K562 (cell line): ENCODE measurements around the gene SPIRE1. TPM values are rescaled to one million over a fixed set of nuclear protein-coding genes. Genes with fewer than 3 reads are reported as not detected.

ENCODE experiments used
- ERF ChIP-seq: fragments of 450-650 bp; formaldehyde crosslinking; IDR thresholded peaks from 2 replicates; pipeline ENCODE4 v1.4.0; 2020; ENCODE audit warnings: mild to moderate bottlenecking, mixed read lengths
- ETV1 ChIP-seq: fragments of 450-650 bp; conservative IDR thresholded peaks from 2 replicates; pipeline ENCODE4 v1.6.1; 2016; ENCODE audit warnings: missing genetic modification characterization, control low read depth, low read depth, missing compliant biosample characterization
- ETV6 ChIP-seq, 3 experiments: fragments of 150-350 bp in 1 of 3; sonication (generic) in 1 of 3; formaldehyde crosslinking in 1 of 3; IDR thresholded peaks; 2 replicates each; pipeline versions ENCODE4 v1.6.1 to v1.8.0; 2014 to 2022; ENCODE audit warnings: borderline replicate concordance in 2 of 3, low read depth in 2 of 3, antibody characterized with exemption in 1 of 3, low read length in 1 of 3, mild to moderate bottlenecking in 1 of 3, missing genetic modification reagents in 1 of 3
- KLF10 ChIP-seq: fragments of 250-450 bp; sonication (Bioruptor Pico); IDR thresholded peaks from 2 replicates; pipeline ENCODE4 v1.6.1; 2021; ENCODE audit warnings: matching md5 sums
- NUFIP1 ChIP-seq: fragments of 450-650 bp; IDR thresholded peaks from 2 replicates; pipeline ENCODE4 v1.6.1; 2018; ENCODE audit not compliant: partially characterized antibody
- POU5F1 ChIP-seq: fragments of 150-350 bp; IDR thresholded peaks from 2 replicates; pipeline ENCODE4 v1.6.1; 2014; ENCODE audit warnings: borderline replicate concordance, low read length, low read depth, mild to moderate bottlenecking; ENCODE audit not compliant: partially characterized antibody
- PRPF4 ChIP-seq: fragments of 200-400 bp; formaldehyde crosslinking; IDR thresholded peaks from one replicate; pipeline ENCODE4 v1.6.1; 2017; ENCODE audit warnings: low read length, low read depth, mild to moderate bottlenecking; ENCODE audit not compliant: insufficient read depth, poor library complexity, severe bottlenecking
- RBM14 ChIP-seq: fragments of 200-400 bp; formaldehyde crosslinking; IDR thresholded peaks from 2 replicates; pipeline ENCODE4 v1.6.1; 2018; ENCODE audit warnings: low read depth, mild to moderate bottlenecking, low read length, moderate library complexity, borderline replicate concordance; ENCODE audit not compliant: insufficient read depth
- SIX5 ChIP-seq, 2 experiments: IDR thresholded peaks; 2 replicates each; pipeline ENCODE4 v1.6.1; 2011; ENCODE audit warnings: low read length in 2 of 2, borderline replicate concordance in 1 of 2, low read depth in 1 of 2, mild to moderate bottlenecking in 1 of 2, moderate library complexity in 1 of 2; ENCODE audit not compliant: insufficient read depth in 1 of 2
- SNIP1 ChIP-seq: fragments of 450-650 bp; IDR thresholded peaks from 2 replicates; pipeline ENCODE4 v1.7.1; 2017; ENCODE audit warnings: low read depth, mild to moderate bottlenecking
- SOX6 ChIP-seq: fragments of 450-650 bp; IDR thresholded peaks from 2 replicates; pipeline ENCODE4 v1.6.1; 2014; ENCODE audit warnings: mild to moderate bottlenecking
- TEAD4 ChIP-seq, 2 experiments: sonication (generic) in 1 of 2; formaldehyde crosslinking in 1 of 2; IDR thresholded peaks; 2 replicates each; pipeline versions ENCODE4 v1.6.1 to v1.8.0; 2012 to 2022; ENCODE audit warnings: borderline replicate concordance in 1 of 2, inconsistent platforms in 1 of 2, low read length in 1 of 2, mild to moderate bottlenecking in 1 of 2, missing genetic modification reagents in 1 of 2
- ZBTB1 ChIP-seq: sonication (generic); formaldehyde crosslinking; IDR thresholded peaks from 2 replicates; pipeline ENCODE4 v1.8.1; 2023; ENCODE audit warnings: missing genetic modification reagents, low read depth, mild to moderate bottlenecking, borderline replicate concordance
- ZNF253 ChIP-seq: fragments of 250-450 bp; sonication (Bioruptor Pico); conservative IDR thresholded peaks from 2 replicates; pipeline ENCODE4 v1.6.1; 2021; ENCODE audit warnings: mild to moderate bottlenecking
- ZNF445 ChIP-seq: fragments of 250-450 bp; sonication (Bioruptor Pico); IDR thresholded peaks from 2 replicates; pipeline ENCODE4 v1.4.0; 2020; ENCODE audit warnings: low read depth, mild to moderate bottlenecking, moderate library complexity
- ZNF699 ChIP-seq: fragments of 250-450 bp; sonication (Bioruptor Pico); IDR thresholded peaks from 2 replicates; pipeline ENCODE4 v1.8.0; 2021; ENCODE audit warnings: mild to moderate bottlenecking, moderate library complexity; ENCODE audit not compliant: insufficient replicate concordance
- ZNF707 ChIP-seq: fragments of 250-450 bp; sonication (Bioruptor Pico); conservative IDR thresholded peaks from 2 replicates; pipeline ENCODE4 v1.8.0; 2022; ENCODE audit warnings: inconsistent platforms, mild to moderate bottlenecking, moderate library complexity
- ZNF75A ChIP-seq: fragments of 450-650 bp; formaldehyde crosslinking; IDR thresholded peaks from 2 replicates; pipeline ENCODE4 v1.4.0; 2020; ENCODE audit warnings: mild to moderate bottlenecking
- polyA plus RNA-seq, 8 experiments: library from polyadenylated mRNA; depleted of rRNA in 4 of 8; stranded (reverse) in 5 of 8; unstranded in 3 of 8; fragments of >200 nt; fragmentation: Nextera tagmentation in 2 of 8; fragmentation: Illumina TruSeq in 1 of 8; extraction: Ambion mirVana in 2 of 8; extraction: Trizol in 1 of 8; gene quantifications; 2 replicates each; pipeline versions ENCODE4 v1.2.1 to v1.2.3, GENCODE V29; 2011 to 2014; ENCODE audit warnings: inconsistent platforms in 1 of 8, missing spikeins in 1 of 8
- total RNA-seq, 7 experiments: library from RNA; depleted of rRNA in 6 of 7; stranded (reverse); fragments of >200 nt in 6 of 7; fragmentation: Illumina TruSeq in 2 of 7; extraction: Trizol in 2 of 7; gene quantifications; 2 replicates each; pipeline versions ENCODE4 v1.2.1 to v1.2.3, GENCODE V29; 2011 to 2021; ENCODE audit warnings: low replicate concordance in 1 of 7
- TF ChIP-seq, protein P1 (sequence below): fragments of 450-650 bp; IDR thresholded peaks from 2 replicates; pipeline ENCODE4 v1.6.1; 2016; ENCODE audit warnings: low read depth, mild to moderate bottlenecking, moderate library complexity

Gene SPIRE1
- total and polyA plus RNA-seq, 9 of the 15 experiments (the other 6 are each of a cell fraction or from before 2014, with no cell fraction given), result 2.9 to 14.0 (median 10.2) TPM

DNA sequence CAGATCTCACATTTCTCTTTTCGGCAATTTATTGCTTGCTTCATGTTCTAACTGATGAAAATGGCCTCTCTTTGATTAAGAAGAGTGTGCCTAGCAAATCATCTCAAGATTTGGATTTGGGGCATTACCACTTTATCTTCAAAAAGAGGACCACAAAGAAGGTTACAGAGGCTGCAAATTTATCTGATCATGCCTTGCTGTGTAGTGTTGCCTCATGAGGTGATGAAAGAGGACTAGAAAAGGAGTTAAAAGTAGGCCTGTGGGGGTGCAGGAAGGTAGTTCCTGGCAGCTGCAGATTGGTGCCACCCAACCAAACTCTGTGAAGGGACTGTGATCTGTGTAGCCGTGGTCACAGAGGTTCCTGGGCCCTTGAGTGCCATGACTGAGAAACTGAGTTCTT, 181.0 kb downstream of the SPIRE1 start (continued):
- TF ChIP-seq ZNF75A (no peak), TEAD4 (IDR thresholded peaks at IDR 0.05; ENCODE audit: low read length) (no peak), TEAD4 (CRISPR knock-in tag; IDR thresholded peaks at IDR 0.05; ENCODE audit: borderline replicate concordance) (no peak), ETV6 (IDR thresholded peaks at IDR 0.05; ENCODE audit: borderline replicate concordance in 1 of 2, low read depth in 2 of 2, low read length in 1 of 2) (no peak), ETV6 (CRISPR knock-in tag; IDR thresholded peaks at IDR 0.05; ENCODE audit: borderline replicate concordance) (no peak), PRPF4 (no peak), SNIP1 (no peak), KLF10 (CRISPR knock-in tag) (no peak), ERF (CRISPR knock-in tag) (no peak), ZNF699 (CRISPR knock-in tag) (no peak), ZNF445 (CRISPR knock-in tag) (no peak), ETV1 (no peak), ZNF253 (CRISPR knock-in tag) (no peak), RBM14 (no peak), SOX6 (no peak), ZBTB1 (CRISPR knock-in tag) (no peak), SIX5 (IDR thresholded peaks at IDR 0.05; ENCODE audit: borderline replicate concordance in 1 of 2, insufficient read depth in 1 of 2, low read depth in 1 of 2, low read length in 2 of 2) (no peak), POU5F1 (no peak), ZNF707 (no peak), NUFIP1 (no peak)
- TF ChIP-seq, protein P1, sequence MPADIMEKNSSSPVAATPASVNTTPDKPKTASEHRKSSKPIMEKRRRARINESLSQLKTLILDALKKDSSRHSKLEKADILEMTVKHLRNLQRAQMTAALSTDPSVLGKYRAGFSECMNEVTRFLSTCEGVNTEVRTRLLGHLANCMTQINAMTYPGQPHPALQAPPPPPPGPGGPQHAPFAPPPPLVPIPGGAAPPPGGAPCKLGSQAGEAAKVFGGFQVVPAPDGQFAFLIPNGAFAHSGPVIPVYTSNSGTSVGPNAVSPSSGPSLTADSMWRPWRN, result no peak
